ENCODE results near the gene LARP4B.

DNA sequence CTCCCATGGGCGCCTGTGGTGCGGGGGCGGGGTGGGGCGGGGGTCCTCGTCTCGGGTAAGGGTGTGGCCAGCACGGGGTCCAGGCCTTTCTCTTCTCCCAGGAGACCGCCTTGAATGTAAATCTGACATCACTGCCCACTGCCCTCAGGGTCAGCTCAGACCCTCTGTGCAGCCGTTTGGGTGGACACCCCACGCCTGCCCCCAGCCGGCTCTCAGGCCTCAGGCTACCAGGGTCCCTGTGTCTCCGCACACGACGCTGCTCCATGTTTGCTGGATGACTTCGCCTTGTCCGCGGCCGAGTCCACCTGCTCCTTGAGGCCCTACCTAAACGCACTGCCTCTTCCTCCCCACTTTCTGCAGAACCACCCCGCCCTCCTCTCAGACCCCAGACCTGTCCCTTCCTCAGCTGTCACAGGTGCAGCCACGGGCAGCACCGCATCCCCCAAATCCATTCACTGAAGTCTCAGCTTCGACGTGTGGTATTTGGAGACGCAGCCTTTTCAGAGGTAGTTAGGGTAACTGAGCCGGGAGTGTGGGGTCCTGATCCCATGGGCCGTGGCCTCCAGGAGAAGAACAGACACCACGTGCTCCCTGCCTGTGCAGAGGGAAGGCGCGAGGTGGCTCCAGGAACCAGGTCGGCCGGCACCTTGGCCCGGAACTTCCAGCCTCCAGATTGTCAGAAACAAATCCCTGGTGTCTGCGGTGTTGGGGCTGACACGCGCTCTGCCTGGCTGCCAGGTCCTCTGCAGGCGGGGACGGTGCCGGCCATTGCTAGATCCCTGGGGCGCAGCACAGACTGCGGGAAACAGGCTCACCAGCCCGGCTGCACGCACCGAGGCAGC is 144.7 kb downstream of the LARP4B start:
- TF ChIP-seq CTCF (IDR thresholded peaks at IDR 0.05; ENCODE audit: low read length) (no peak), EZH2 (optimal IDR thresholded peaks at IDR 0.05; ENCODE audit: low read depth, low read length) (no peak)

Data from MM.1S (cell line).